Activated T-cell treated with anti-CD3 and anti-CD28 coated beads, Interleukin-2, amount 50 U/mL, for 48 hours (primary cell): Measurements from ENCODE around the gene PLAU.
"Not testable (repeated sequence)": the region's sequence is repeated elsewhere in the genome, so short reads cannot be mapped to it uniquely, and the experiment has no call there.

Experiments
- DNase-seq, 2 experiments: peaks; one replicate each; pipeline ENCODE4 v3.0.0-alpha.2; 2020

The PLAU gene

GRCh38 chr10:73955719-73956118, 44.8 kb downstream of the PLAU start:
- DNase-seq: no peak

GRCh38 chr10:73956476-73957359, 45.8 kb downstream of the PLAU start:
- DNase-seq: peak; percentile 43 to 45

- no peak for DNase-seq
Measured at GRCh38 chr10:73959484-73960243, 48.7 kb downstream of the PLAU start.

- DNase-seq: no peak
Measured at GRCh38 chr10:73962386-73962785, 51.5 kb downstream of the PLAU start.

- not testable (repeated sequence) for DNase-seq
Measured at GRCh38 chr10:73963533-73963932, 52.6 kb downstream of the PLAU start.

- DNase-seq: no peak
Measured at GRCh38 chr10:73964743-73965142, 53.8 kb downstream of the PLAU start.

GRCh38 chr10:73965267-73965889, 54.4 kb downstream of the PLAU start:
- not testable (repeated sequence) for DNase-seq

- no peak for DNase-seq
Measured at GRCh38 chr10:73965890-73966768, 55.2 kb downstream of the PLAU start.

- no peak for DNase-seq
Measured at GRCh38 chr10:73967022-73967429, 56.1 kb downstream of the PLAU start.
